Left colon (tissue), 2 donors: ENCODE data around the gene BTG2. TPM values are rescaled to one million over a fixed set of nuclear protein-coding genes. Genes with fewer than 3 reads are reported as not detected.
A peak's percentile ranks its signal among the peaks of the same experiment; 100 is the strongest.
"Not testable (repeated sequence)": the region's sequence is repeated elsewhere in the genome, so short reads cannot be mapped to it uniquely, and the experiment has no call there.

Source experiments
- ATAC-seq: fragments of 200-7000 bp; cut with Tn5 transposase; one replicate; pipeline ENCODE4 v1.9.1; 2020; ENCODE audit warnings: mild to moderate bottlenecking, moderate library complexity
- DNase-seq, 2 donors: peaks; one replicate each; pipeline ENCODE4 v3.0.0-alpha.2; 2020
- intact Hi-C, 2 donors: fragments of 100-400 bp; cut with DNase I in 1 of 2; cut with micrococcal nuclease in 1 of 2; formaldehyde crosslinking; loops; one replicate each; pipeline versions ENCODE4 v1.11.2 to v1.14.0; 2022; cut with DNase I, micrococcal nuclease
- total RNA-seq, 2 donors: library from RNA; stranded (reverse); fragmentation: NEBNext Ultra II Directional; extraction: Animal tissue kit (Norgen Biotek cat#: 25700); gene quantifications; one replicate each; pipeline ENCODE4 v1.2.1, GENCODE V29; 2021
- donor health status: DM: no; HTN: no; CAD: no.
- donor health status: DM: yes; HTN: yes; CAD: no.

BTG2 gene
- total RNA-seq, 2 donors from 2014 or later = 70.5 to 76.9 TPM

DNA sequence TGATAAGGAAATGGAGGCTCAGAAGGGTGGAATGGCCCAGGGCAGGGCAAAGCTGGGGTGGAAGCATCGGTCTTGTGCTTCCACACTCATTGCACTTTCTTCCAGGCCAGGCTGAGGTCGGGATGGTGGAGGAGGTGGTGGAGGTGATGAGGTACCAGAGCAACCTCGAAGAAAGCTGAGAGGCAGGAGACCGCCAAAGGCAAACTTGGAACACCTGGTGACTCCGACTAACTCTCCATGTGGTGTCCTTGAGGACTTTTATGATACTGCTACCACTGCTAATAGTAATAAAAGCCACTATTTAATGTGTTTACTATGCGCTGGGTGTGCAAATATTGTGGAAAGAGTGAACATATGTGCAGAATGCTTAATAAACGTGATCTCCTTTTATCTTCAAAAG lies 16.9 kb upstream of the BTG2 start:
- no peak for ATAC-seq
- DNase-seq = no peak
- intact Hi-C loops = no loop called here

DNA sequence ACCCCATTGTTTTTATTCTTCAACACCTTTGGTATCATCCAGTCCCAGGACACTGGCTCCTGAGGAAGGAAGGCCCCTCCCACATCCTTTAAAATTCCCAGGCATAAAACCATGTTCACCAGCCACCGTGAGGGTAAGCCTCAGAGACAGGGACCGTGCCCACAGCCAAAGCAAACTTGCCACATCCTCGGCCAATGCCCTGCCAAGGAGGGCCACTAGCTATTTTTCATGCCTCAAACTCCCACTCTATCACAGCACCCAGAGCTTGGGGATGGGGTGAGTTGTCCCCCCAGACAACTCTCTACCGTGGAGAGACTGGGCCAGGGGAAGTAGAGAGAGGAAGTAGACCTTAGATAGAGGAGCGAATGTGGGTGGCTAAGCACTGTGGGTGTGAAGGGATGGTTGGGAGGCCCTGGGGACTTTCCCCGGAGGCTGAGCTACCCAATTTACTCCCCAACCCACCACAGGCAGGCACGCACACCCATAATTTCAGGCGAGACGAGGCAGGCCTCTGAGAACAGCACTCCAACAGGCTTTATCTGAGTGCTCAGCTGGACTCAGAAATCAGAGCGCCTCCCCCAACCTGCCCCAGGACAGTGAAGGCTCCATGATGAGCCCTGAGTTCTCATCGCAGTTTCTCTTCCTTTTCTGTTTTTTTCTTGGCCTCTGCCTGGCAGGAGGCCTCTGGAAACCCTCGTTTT lies 15.9 kb upstream of the BTG2 start:
- DNase-seq (peak; percentile 69 to 71), ATAC-seq (peak; percentile 6)
- intact Hi-C loops = no loop called here

DNA sequence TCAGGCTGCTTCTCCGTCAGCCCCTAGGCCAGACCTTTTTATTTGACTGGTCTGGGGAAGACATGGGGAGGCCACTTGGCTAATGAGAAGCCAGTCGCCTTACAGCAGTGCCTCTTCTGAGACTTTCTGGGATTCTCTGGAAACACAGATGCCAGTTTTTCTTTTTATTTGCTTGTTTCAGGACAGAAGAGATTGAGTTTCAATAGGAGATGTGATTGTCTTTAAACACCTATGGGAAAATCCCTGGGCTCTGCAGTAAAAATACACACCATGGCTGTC lies 15.4 kb upstream of the BTG2 start:
- DNase-seq = no peak
- ATAC-seq = no peak
- intact Hi-C loops = no loop called here

DNA sequence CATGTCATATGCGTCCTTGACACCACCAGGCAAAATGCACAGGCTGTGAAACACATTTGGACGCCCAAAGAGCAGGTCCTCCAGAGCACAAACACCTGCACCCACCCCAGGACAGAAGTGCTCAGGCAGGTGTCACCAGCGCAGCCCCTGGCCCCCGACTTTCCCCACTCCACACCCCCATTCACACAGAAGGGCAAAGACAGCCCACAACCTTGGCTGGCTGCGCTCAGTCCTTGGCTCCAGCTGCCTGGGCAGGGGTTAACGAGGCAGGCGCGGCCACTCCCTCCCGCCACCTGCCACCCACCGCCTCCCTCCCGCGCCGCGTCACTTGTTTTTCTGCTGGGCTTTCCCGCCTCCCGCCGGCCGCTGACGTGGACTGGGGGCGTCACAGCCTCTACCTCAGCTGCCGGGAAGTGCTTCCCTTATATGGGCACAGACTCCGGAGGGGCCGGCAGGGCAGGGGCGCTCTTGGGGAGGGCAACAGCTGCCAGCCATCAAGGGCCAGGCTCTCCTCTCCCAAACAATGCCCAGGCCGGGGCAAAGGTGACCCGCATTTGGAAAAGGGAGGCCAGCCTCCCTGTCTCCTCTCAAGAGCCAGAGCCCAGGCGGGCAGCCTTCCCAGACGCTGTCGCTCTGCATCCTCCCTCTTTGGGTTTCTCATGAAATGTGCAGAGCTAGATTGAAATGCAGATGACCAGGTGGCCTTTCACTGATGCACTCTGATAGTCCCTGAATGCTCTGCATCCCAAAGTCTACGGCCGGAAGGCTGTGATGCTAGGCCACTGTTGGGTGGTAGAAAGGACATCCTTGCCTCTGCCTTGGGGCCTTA lies 14.8 kb upstream of the BTG2 start:
- intact Hi-C loops = no loop called here
- peak; percentile 73 for ATAC-seq
- peak; percentile 98 to 99 for DNase-seq

DNA sequence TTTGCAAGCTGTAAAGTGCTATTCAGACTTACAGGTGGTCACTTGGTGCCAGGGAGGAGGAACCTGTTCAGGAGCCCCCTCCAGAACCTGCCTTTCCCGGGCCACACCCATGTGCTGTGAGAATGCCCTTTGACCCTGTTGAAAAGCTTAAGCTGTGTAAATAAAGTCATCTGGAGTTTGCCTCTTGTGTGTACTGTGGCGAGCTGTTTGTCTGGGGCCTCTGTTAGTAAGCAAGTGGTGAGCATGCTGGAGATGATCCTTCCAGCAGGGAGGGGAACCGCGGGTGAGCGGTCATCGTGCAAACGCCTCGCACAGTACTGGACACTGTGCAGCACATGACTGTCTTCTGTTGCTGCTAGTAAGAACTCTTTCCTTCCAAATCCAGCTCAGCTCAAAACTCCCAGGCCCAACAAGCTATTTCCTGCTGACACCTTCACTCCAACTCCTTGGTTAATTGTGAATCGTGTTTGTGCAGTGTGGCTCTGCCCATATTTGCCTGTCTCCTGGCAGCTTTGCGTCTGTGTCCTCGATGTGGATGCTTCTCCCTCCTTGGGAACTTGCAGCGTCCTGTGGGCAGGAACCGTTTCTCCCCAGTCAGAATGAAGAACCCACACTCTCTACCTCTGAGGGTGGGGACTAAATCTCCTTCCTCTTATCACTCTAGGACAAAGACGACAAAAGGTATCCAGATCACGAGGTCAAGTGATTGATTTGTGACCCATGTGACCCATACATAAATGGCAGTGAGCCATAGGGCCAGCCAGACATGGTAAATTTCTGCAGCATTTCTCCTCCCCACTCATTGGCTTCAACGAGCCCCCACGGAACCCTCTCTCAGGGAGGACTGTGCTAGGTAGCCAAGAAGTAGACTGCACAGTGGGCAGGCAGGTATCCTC lies 13.9 kb upstream of the BTG2 start:
- peak; percentile 62 for ATAC-seq
- peak; percentile 73 to 87 for DNase-seq
- intact Hi-C loops = no loop called here

DNA sequence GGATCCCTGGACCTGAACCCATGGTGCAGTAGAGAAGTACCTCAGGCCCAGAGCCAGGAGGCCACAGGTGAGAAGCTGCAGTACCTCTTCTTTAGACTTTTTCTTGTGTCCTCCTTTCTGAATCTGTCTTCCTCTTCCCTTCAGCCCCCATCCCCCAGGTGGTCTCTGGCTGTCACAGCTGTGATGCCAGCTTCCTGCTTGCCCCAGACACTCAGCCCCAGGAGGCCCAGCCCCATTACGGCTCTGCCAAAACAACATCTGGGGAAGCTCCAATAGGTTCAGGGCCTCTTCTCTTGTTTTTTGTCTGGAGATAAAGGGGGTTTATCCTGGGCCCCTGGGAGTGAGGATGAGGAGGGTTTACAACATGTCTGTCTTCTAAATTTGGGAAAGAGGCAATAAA lies 9.5 kb upstream of the BTG2 start:
- DNase-seq (no peak), ATAC-seq (no peak)
- intact Hi-C loops = no loop called here

DNA sequence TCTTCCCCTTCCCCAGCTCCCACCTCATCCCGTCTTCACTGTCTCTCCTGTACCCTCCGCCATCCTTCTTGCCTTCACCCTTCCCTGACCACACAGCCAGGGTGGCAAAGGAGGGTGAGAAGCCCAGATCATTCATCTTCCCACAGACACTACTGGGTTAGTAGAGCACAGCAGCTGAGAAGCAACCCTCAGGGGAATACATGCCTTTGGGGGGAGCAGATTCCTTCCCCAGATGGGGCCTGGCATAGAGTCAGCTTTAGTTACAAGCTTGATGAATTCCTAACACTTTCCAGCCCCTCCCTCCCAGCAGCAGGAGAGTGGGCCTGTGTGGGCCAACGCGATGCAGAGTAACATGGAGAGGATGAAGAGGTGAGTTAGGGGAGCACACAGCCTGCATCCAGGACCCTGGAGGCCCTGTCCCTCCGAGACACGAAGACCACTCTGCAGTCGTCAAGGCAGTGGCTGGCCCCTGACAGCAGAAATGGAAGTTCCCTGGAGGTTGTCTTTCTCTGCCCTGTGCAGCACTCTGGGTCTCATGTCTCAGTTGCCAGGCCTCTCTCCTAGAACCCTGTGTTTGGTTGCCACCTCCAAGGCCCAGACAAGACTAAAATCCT lies 8.8 kb upstream of the BTG2 start:
- DNase-seq (peak in 1 of 2 donors; percentile 12), ATAC-seq (no peak)
- intact Hi-C loops = no loop called here

DNA sequence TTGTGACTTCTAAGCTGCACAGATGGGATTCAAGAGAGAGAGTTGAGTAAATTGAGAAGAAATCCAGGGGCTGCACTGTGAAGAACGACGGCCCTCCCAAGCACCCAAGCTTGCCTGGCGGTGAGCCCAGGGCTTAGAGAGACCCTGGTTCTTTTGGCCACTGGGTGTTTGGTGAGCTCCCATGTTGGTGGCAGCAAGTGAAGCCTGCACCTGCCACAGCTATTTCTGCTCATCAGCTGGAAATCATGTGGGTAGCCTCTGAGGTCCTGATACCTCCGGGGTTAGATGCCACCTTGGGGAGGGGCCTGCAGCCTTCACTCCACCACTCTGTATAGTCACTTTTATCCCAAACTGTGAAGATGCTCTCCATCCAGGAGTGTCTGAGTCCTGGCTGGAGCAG lies 6.2 kb upstream of the BTG2 start:
- intact Hi-C loops = no loop called here
- DNase-seq = no peak
- ATAC-seq = no peak

DNA sequence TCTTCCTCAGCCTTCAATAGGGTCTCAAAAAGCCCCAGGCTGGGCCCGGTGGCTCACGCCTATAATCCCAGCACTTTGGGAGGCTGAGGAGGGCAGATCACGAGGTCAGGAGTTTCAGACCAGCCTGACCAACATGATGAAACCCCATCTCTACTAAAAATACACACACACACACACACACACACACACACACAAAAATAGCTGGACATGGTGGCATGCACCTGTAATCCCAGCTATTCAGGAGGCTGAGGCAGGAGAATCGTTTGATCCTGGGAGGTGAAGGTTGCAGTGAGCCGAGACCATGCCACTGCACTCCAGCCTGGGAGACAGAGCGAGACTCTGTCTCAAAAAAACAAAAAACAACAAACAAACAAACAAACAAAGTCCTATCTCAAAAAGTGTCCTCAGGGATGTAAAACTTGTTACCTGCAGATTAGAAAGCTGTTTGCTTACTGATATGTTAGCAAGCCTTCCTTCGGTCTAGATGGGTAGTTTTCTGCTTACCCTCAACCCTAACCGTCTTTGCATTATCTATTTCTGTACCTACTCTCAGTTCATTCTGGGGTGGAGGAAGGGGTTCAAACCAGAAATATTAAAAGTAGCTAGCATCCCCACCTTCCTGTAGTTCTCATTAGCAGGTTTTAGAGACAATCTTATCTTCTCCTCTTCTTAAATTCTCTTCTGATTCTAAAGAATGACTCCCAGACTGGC lies 5.4 kb upstream of the BTG2 start:
- ATAC-seq, DNase-seq, intact Hi-C loops: not testable (repeated sequence)

DNA sequence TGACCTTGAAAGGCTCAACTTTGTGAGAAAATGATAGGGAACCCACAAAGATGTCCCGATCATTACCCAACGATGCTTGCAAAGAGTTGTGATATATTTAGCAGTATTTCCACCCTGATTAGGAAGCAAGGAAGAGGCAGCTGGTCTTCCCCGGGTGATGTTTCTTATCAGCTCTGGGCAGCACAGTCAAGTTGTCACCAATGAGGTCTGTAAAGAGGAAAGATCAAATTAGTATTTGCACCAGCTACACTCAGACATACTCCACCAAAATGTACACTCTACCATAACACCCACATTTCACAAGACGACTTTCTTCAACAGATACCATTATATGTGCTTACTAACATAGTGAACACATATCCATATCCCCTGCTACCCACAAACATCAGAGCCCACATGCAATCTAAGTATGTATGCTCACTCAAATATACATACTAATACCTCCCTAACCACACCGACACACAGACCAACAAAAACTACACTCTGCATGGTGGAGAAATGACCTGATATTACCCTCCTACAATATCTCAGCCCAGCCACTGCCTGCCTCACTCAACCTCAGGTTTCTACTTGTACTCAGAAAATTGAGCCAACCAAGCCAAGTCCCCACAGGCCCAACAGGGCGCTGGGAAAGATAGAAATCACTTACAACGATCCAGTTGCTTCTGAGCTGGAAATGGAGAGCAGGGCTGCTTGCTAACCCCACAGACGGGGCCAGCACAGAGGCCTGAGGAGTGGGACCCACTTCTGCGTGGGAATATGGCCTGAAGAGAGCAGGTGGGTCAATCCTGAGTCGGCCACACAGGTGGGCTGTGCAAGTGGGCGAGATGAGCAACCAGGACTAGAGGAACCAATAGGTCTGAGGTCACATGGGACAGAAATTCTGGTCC lies 4.6 kb upstream of the BTG2 start:
- intact Hi-C loops = no loop called here
- ATAC-seq = no peak

DNA sequence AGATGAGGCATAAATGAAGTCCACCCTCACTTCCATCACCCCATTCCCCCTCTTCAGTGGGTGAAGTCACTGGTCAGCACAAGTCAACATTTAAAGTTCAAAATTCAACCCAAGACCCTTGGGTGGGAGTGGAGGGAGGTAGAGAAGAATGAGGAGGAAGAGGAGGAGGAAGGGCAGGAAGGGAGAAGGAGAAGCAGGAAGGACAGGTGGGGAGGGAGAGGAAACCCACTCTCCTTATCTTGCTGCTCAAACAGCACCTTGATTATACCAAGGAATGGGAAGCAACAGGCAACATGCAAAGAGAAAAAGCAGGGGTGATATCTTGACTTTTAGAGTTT lies 4.0 kb upstream of the BTG2 start:
- intact Hi-C loops = no loop called here
- ATAC-seq (no peak), DNase-seq (no peak)

More for the DNA sequence above, 4.6 kb upstream of the BTG2 start:
- DNase-seq = no peak

DNA sequence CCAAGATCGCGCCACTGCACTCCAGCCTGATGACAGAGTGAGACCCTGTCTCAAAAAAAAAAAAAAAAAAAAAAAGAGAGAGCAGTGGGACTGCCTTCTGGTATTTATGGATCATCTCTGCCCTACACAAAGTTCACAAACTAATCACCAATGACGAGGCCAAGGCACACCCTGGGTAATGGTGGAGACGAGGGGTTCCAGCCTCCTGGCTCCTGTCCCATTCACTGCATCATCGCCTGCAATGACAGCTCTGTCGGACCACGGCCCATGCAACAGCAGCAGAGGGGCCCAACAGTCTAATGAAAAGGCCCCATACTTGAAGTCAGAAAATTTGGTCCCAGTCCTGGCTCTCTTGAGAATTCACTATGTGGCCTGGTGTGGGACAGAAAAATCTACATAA lies 2.9 kb upstream of the BTG2 start:
- no peak for ATAC-seq
- intact Hi-C loops = no loop called here
- DNase-seq = peak in 1 of 2 donors; percentile 23

DNA sequence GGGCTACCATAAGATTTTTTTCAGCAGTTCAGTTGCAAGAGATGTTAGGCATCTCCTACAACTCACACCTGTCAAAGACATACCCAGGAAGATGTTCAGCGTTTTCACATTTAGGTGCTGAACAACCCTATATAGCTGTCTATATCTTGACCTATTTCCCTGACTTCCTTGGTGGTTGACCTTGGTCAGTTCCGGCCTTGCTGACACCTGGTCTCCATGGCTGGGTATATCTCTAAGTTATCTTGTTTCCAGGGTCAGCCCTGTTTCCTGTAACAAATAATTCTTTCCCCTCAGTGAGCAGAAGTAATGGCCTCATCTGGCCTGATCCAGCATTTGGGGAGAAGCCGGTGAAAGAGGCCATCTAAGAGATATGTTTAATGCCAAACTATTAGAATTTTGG lies 2.4 kb upstream of the BTG2 start:
- no peak for ATAC-seq
- DNase-seq = no peak
- intact Hi-C loops = no loop called here

DNA sequence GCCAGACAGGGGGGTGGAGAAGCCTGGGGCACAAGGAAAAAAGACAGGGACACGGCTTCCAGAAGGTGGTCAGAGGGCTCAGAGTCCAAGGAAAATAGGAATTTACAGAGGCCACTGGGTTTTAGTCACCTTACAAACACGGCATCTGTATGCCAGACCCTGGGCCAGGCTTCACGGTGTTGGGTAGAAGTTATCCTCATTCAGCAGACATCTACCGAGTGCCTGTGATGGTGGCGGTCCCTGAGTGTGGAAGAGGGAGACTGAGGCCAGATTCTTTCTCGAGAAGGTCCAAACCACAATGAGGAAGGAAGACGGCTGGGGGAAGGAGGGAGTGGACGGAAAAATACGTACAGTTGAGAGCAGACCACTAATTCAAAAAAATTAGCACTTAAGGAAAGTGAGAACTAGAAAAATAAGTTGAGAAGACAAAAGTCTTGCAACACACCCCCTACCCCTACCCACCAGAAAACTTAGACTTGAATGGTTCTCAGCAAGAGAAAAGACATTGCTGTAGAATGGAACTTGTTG lies 864 bp upstream of the BTG2 start:
- ATAC-seq (no peak), DNase-seq (no peak)
- intact Hi-C loops = no loop called here

DNA sequence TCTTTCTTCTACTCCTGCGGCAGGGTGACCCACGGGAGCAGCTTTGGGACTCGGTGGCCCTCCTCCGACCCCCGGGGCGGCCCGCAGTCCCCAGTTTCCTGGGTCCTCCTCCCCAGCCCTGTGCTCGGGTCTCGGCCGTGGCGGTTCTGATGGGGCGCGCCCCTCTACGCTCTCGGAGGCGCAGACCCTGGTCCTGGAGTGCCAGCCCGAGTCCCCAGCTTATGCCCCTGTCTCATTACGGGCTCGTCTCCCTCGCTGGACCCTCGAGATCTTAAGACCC lies 430 bp downstream of the BTG2 start:
- intact Hi-C loops = no loop called here
- ATAC-seq = peak; percentile 38

DNA sequence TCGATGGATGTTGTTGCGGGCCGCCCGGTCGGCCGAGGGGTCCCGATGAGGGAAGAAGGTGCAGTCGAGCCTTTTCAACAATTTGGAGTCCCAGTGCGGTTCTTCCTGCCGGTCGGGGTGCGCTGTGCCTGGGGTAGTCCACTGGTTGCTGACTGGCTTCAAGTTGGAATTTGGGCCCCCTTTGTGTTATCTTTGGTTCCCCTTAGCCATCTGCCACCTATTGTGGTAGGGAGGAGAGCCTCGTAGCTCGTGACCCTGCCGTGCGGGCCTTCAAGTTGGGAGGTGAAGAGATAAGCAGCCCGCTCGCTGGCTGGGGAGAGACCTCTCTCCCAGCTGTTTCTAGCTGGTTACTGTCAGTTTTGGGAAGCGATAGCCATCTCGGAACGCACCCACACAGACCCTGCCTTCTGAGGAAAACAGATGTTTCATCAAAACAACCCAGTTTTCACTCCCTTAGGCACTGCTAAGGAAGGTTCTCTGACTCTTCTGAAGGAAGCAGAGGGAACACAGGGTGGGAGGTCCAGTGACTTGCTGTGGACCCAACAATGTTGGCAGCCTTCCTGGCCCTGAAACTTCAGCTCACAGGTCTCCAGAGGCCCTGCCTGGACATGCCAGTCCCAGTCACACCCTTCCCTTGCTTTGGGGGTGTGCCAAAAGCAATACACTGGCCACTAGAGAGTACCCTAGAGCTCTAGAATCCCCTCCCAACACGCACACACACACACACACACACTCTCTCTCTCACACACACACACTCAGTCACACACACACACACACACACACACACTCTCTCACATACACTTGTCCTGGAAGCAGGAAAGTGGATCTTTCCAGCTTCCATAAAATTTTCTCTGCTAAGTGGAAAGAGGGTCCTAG lies 1.0 kb downstream of the BTG2 start:
- intact Hi-C loops = no loop called here
- DNase-seq (peak; percentile 86 to 95), ATAC-seq (peak; percentile 56)

More for the DNA sequence above, 430 bp downstream of the BTG2 start:
- DNase-seq = peak in 1 of 2 donors; percentile 56
